NT2/D1 (cell line): ENCODE measurements around the gene GTF2F1.
"Not testable (repeated sequence)": the region's sequence is repeated elsewhere in the genome, so short reads cannot be mapped to it uniquely, and the experiment has no call there.

Experiments used
- DNase-seq: peaks from one replicate; pipeline ENCODE4 v3.0.0-alpha.2; 2011; ENCODE audit warnings: low read depth, low spot score
- H3K27me3 ChIP-seq: 2 replicates; pipeline ENCODE4 v1.6.0; 2011; ENCODE audit warnings: mild to moderate bottlenecking; ENCODE audit not compliant: insufficient read length, insufficient read depth
- H3K36me3 ChIP-seq: 2 replicates; pipeline ENCODE4 v1.6.1; 2011; ENCODE audit warnings: mild to moderate bottlenecking, low read length, mixed read lengths; ENCODE audit not compliant: insufficient read depth, insufficient read length
- H3K4me1 ChIP-seq: 2 replicates; pipeline ENCODE4 v1.5.1; 2011; ENCODE audit not compliant: insufficient read depth, insufficient read length
- H3K4me3 ChIP-seq: 2 replicates; pipeline ENCODE4 v1.5.1; 2011; ENCODE audit warnings: low read depth; ENCODE audit not compliant: insufficient read length
- H3K9ac ChIP-seq: 2 replicates; pipeline ENCODE4 v1.6.0; 2011; ENCODE audit warnings: low read depth; ENCODE audit not compliant: insufficient read length
- H3K9me3 ChIP-seq: 2 replicates; pipeline ENCODE4 v1.5.1; 2011; ENCODE audit warnings: mild to moderate bottlenecking, low read length; ENCODE audit not compliant: insufficient read depth
- SUZ12 ChIP-seq: IDR thresholded peaks from 2 replicates; pipeline ENCODE4 v1.6.1; 2011; ENCODE audit not compliant: insufficient read length, insufficient read depth; ENCODE audit errors: extremely low read depth
- YY1 ChIP-seq: IDR thresholded peaks from 2 replicates; pipeline ENCODE4 v1.6.1; 2011; ENCODE audit not compliant: insufficient read length, insufficient read depth
- ZNF274 ChIP-seq: IDR thresholded peaks from 2 replicates; pipeline ENCODE4 v1.6.1; 2011; ENCODE audit warnings: mild to moderate bottlenecking, low read depth, low read length

The GTF2F1 gene

DNA sequence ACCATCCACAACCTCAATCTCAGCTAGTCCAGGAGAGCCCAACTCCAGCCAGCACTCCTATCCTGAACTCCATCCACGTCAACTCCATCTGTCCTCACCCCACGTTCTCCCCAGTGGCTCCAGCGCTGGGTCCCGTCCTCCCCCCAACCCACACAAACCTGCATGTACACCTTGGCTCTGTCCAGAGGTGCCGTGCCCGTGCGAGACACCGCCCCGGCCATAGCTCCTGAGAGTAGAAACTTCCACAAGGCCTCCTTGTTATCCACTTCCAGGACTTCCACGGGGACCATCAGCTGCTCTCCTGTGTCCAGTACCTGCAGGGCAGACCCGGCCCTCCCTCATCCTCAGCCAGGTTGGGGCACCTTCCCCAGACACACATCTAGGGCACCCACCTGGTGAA lies 38.9 kb upstream of the GTF2F1 start:
- no peaks in the 10 kb centered on the region for H3K27me3 ChIP-seq
- no peak overlapping the region for H3K9ac ChIP-seq
- TF ChIP-seq YY1, result no peak
- no peak for TF ChIP-seq ZNF274
- no peak for TF ChIP-seq SUZ12
- H3K9me3 ChIP-seq, result no peaks in the 10 kb centered on the region
- DNase-seq, result no peak
- H3K4me1 ChIP-seq, result no peaks in the 10 kb centered on the region
- H3K4me3 ChIP-seq, result no peak overlapping the region
- H3K36me3 ChIP-seq, result no peaks in the 10 kb centered on the region

GRCh38 chr19:6429419-6430221 lies 36.7 kb upstream of the GTF2F1 start:
- no peaks in the 10 kb centered on the region for H3K36me3 ChIP-seq
- TF ChIP-seq ZNF274 (no peak), YY1 (no peak), SUZ12 (no peak)
- H3K9ac ChIP-seq, result no peak overlapping the region
- no peak overlapping the region for H3K4me3 ChIP-seq
- H3K4me1 ChIP-seq, result peaks cover 2% of the 10 kb centered on the region
- no peaks in the 10 kb centered on the region for H3K27me3 ChIP-seq
- peaks cover 10% of the 10 kb centered on the region; the same call in 1 of the 2 replicates for H3K9me3 ChIP-seq
- no peak for DNase-seq

- H3K36me3 ChIP-seq, H3K9me3 ChIP-seq, H3K27me3 ChIP-seq, H3K9ac ChIP-seq, H3K4me1 ChIP-seq, H3K4me3 ChIP-seq, DNase-seq: not testable (repeated sequence)
These were observed 35.9 kb upstream of the GTF2F1 start for GRCh38 chr19:6428692-6429418.

- Histone ChIP-seq H3K9ac (no peak overlapping the region), H3K9me3 (peaks cover 10% of the 10 kb centered on the region; the same call in 1 of the 2 replicates), H3K4me1 (peaks cover 7% of the 10 kb centered on the region), H3K36me3 (peaks cover 13% of the 10 kb centered on the region), H3K4me3 (no peak overlapping the region), H3K27me3 (no peaks in the 10 kb centered on the region)
- TF ChIP-seq YY1 (no peak), SUZ12 (no peak), ZNF274 (no peak)
- no peak for DNase-seq
These were observed 34.2 kb upstream of the GTF2F1 start for GRCh38 chr19:6427131-6427530.

GRCh38 chr19:6425732-6426620 lies 33.0 kb upstream of the GTF2F1 start:
- DNase-seq, result no peak
- Histone ChIP-seq H3K9me3 (peaks cover 10% of the 10 kb centered on the region; the same call in 1 of the 2 replicates), H3K4me3 (no peak overlapping the region), H3K4me1 (peaks cover 11% of the 10 kb centered on the region), H3K27me3 (no peaks in the 10 kb centered on the region), H3K9ac (no peak overlapping the region), H3K36me3 (peaks cover 25% of the 10 kb centered on the region)
- TF ChIP-seq YY1 (no peak), ZNF274 (no peak), SUZ12 (no peak)

- H3K9me3 ChIP-seq, result peaks cover 10% of the 10 kb centered on the region; the same call in 1 of the 2 replicates
- peak; percentile 99 for DNase-seq
- peaks cover 15% of the 10 kb centered on the region for H3K4me1 ChIP-seq
- H3K4me3 ChIP-seq, result no peak overlapping the region
- H3K9ac ChIP-seq, result no peak overlapping the region
- no peaks in the 10 kb centered on the region for H3K27me3 ChIP-seq
- peaks cover 33% of the 10 kb centered on the region for H3K36me3 ChIP-seq
- no peak for TF ChIP-seq YY1
- no peak for TF ChIP-seq ZNF274
- TF ChIP-seq SUZ12, result no peak
These were observed 32.2 kb upstream of the GTF2F1 start for GRCh38 chr19:6424939-6425731.
